CD4-positive, alpha-beta T cell treated with Interleukin-4 for 1 hour (primary cell): ENCODE measurements around the gene GNPTG.

Source experiments
- DNase-seq, 2 donors: peaks; one replicate each; pipeline ENCODE4 v3.0.0-alpha.2; 2020 to 2022

GNPTG gene

GRCh38 chr16:1375741-1376410, 24.1 kb downstream of the GNPTG start:
- DNase-seq = no peak

DNA sequence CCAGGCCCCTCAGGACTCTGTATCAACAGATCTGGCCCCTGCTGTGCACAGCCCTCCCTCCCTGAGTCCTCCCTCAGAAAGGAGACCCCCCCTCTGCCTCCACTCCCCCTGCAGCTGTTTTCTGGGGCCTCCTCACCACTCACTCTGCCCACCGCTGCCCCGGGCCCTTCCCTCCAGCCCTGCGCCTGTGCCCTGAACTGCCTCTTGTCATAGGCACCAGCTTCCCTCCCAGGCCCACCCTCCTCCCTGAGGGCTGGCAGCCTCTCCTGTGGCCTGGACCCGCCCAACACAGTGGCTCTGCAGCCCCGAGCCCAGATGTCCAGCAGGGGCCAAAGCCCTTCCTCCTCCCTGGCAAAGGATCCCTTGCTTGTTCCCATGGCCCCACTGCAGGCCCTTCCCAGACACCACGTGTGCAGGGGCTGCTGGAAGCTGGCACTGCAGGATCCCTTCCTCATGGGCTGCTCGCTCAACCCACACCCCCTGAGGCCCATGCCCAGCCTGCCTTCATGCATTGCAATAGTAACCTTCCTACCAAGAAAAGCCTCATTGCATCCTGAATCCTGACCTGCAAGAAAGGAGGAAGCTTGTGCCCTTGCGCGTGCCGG, 25.8 kb downstream of the GNPTG start:
- DNase-seq = no peak

GRCh38 chr16:1378087-1378803, 26.5 kb downstream of the GNPTG start:
- no peak for DNase-seq

GRCh38 chr16:1378804-1379303, 27.1 kb downstream of the GNPTG start:
- peak; percentile 69 to 77 for DNase-seq

- peak; percentile 45 to 54 for DNase-seq
These were observed 27.8 kb downstream of the GNPTG start for GRCh38 chr16:1379304-1380076.

GRCh38 chr16:1380195-1380594, 28.5 kb downstream of the GNPTG start:
- DNase-seq = no peak

- no peak for DNase-seq
These were observed 30.1 kb downstream of the GNPTG start for GRCh38 chr16:1381612-1382406.

- no peak for DNase-seq
These were observed 31.8 kb downstream of the GNPTG start for GRCh38 chr16:1383556-1383955.

GRCh38 chr16:1385232-1385631, 33.5 kb downstream of the GNPTG start:
- no peak for DNase-seq

DNA sequence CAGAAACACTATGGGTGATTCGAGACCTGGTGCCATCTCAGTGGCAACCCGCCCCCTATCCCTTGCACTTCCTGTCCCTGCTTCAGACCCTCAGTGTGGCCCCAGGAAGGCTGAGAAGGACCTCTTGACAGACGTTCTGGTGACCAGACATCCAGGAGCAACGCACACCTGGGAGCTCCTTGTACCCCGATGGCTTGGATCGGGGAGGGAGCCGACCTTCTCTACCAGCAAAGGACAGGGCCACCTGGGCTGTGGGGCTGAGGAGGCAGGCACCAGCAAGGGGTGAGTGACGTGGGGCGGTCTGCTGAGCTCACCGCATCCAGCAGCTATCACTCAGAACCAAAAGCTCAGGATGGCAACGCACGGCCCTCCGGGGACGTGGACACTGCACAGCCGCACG, 35.6 kb downstream of the GNPTG start:
- DNase-seq = no peak

- no peak for DNase-seq
These were observed 38.0 kb downstream of the GNPTG start for GRCh38 chr16:1389762-1390161.

DNA sequence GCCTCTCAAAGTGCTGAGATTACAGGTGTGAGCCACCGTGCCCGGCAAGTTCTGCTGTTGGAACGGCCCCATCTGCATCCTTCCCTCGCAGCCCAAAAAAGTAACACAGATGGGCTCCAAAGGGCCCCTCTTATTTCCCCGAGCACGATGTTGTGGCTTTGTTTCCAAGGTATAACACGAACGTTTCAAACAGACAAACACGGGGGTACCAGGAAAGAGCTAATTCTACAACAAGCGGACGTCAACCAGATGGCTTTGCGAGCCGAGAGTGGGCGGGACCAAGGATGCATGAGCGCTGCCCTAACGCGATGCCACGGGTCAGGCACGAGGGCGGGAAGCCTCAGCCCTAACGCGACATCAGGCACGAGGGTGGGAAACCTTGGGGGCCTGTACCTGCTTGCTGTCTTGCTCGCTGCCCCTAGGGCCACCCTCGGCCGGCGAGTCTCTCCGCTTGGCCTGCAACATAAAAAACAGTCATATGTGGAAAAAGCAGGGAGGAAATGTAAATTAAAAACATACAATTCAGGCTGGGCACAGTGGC, 38.6 kb downstream of the GNPTG start:
- DNase-seq = no peak

- DNase-seq = no peak
These were observed 41.1 kb downstream of the GNPTG start for GRCh38 chr16:1392826-1393225.

- no peak for DNase-seq
These were observed 42.0 kb downstream of the GNPTG start for GRCh38 chr16:1393613-1394176.

DNA sequence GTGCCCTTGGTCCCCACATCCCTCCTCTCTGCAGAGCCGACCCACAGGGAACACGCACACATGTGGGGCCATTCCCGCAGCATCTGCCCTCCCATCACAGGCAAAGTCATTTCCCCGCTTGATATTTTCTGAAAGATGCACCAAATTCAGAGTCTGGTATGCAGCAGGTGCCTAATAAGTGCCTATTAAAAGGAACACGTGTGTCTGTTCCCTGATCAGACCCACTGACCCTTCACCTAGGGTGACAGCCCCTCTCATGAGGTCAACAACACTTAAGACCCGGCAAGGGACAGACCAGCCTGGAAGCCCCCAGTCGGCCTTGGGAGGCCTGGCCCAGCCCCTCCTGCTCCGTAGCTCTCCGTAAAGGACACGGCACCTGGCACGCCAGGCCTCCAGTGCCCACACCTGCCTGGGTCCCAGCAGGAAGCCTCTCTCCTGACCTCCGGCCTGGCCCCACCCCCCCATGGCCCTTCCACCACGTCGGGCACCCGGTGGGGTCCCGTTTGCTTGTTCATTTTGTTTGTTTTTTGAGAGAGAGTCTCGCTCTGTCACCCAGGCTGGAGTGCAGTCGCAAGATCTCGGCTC, 42.7 kb downstream of the GNPTG start:
- no peak for DNase-seq

GRCh38 chr16:1395444-1396031, 43.8 kb downstream of the GNPTG start:
- no peak for DNase-seq

DNA sequence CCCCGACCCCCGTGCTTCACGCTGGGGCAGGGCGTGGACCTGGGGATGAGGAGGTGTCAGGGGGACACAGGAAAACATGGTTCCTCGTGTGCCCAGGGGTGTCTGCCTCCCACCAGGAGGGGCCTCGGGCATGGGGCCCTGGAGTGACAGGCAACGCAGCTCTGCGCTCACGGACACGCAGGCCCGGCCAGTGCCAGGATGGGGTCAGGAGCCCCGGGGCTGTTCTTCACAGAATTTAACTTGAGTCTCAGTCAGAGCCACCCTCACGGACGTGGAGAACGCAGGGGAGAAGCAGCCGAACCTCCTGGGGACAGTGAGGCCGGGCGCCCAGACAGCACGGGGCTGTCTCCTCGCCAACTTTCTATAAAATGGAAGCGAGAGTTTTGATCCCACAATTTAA, 46.0 kb downstream of the GNPTG start:
- DNase-seq = no peak

DNA sequence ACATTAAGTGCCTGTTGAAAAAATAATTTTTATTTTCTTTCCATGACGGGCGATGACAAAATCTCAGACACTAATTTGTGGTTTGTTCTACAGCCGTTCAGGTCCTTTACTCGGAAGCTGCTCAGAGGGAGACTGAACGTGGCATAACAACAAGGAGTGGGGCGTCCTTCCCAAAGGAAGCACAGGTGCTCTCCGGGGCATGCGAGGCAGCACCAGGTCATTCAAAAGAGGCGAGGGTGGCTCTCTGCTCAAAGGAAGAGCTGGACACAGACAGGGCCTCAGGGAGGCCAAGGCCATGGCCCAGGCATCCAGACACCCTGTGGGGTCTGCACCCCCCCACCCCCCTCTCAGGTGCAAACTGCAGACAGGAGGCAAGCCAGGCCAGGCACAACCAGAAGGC, 46.6 kb downstream of the GNPTG start:
- DNase-seq = no peak

GRCh38 chr16:1398826-1399581, 47.3 kb downstream of the GNPTG start:
- DNase-seq = no peak
